Trophoblast cell (in vitro differentiated cells and primary cell): ENCODE data around the gene PLA2G2F.

Experiments
- DNase-seq, 2 donors: peaks; one replicate each; pipeline ENCODE4 v3.0.0-alpha.2; 2016
- H2AFZ ChIP-seq: 2 replicates; pipeline ENCODE4 v1.6.1; 2013; ENCODE audit warnings: low read length, moderate library complexity, mild to moderate bottlenecking; ENCODE audit not compliant: insufficient read depth, poor library complexity
- H2AK5ac ChIP-seq: 2 replicates; pipeline ENCODE4 v1.6.1; 2013; ENCODE audit warnings: mild to moderate bottlenecking, low read length
- H2BK120ac ChIP-seq: 2 replicates; pipeline ENCODE4 v1.6.1; 2013; ENCODE audit warnings: low read length, mild to moderate bottlenecking, moderate library complexity; ENCODE audit not compliant: insufficient read depth, poor library complexity
- H2BK12ac ChIP-seq: 2 replicates; pipeline ENCODE4 v1.6.1; 2013; ENCODE audit warnings: mild to moderate bottlenecking, low read length, moderate library complexity
- H2BK5ac ChIP-seq: 2 replicates; pipeline ENCODE4 v1.6.1; 2013; ENCODE audit warnings: low read length, low read depth, moderate library complexity, mild to moderate bottlenecking; ENCODE audit not compliant: poor library complexity
- H3K14ac ChIP-seq: 2 replicates; pipeline ENCODE4 v1.6.1; 2013; ENCODE audit warnings: mild to moderate bottlenecking, low read length
- H3K18ac ChIP-seq: 2 replicates; pipeline ENCODE4 v1.6.1; 2013; ENCODE audit warnings: mild to moderate bottlenecking, low read length
- H3K23ac ChIP-seq: 2 replicates; pipeline ENCODE4 v1.6.1; 2013; ENCODE audit warnings: low read length
- H3K27ac ChIP-seq: 2 replicates; pipeline ENCODE4 v1.5.1; 2013; ENCODE audit warnings: low read depth, mild to moderate bottlenecking, inconsistent platforms, low read length, moderate library complexity
- H3K27me3 ChIP-seq: 2 replicates; pipeline ENCODE4 v1.6.1; 2013; ENCODE audit warnings: inconsistent platforms, mild to moderate bottlenecking, low read length, moderate library complexity; ENCODE audit not compliant: insufficient read depth
- H3K36me3 ChIP-seq, 2 experiments: 1 replicate in 1 of 2; 2 replicates in 1 of 2; pipeline ENCODE4 v1.6.1; 2013; ENCODE audit warnings: low read length in 2 of 2, mild to moderate bottlenecking in 2 of 2, moderate library complexity in 1 of 2; ENCODE audit not compliant: insufficient read depth in 2 of 2, control insufficient read depth in 1 of 2
- H3K4ac ChIP-seq: 2 replicates; pipeline ENCODE4 v1.6.1; 2013; ENCODE audit warnings: low read depth, mild to moderate bottlenecking, low read length, moderate library complexity
- H3K4me1 ChIP-seq, 2 experiments: 1 replicate in 1 of 2; 2 replicates in 1 of 2; pipeline ENCODE4 v1.6.1; 2013; ENCODE audit warnings: low read length in 2 of 2, mild to moderate bottlenecking in 2 of 2, moderate library complexity in 1 of 2; ENCODE audit not compliant: insufficient read depth in 2 of 2, control insufficient read depth in 1 of 2
- H3K4me2 ChIP-seq: 2 replicates; pipeline ENCODE4 v1.6.1; 2013; ENCODE audit warnings: inconsistent platforms, mild to moderate bottlenecking, low read length, moderate library complexity
- H3K4me3 ChIP-seq: 2 replicates; pipeline ENCODE4 v1.5.1; 2013; ENCODE audit warnings: mild to moderate bottlenecking, low read depth, low read length, inconsistent platforms
- H3K79me1 ChIP-seq: one replicate; pipeline ENCODE4 v1.6.1; 2013; ENCODE audit warnings: low read length
- H3K79me2 ChIP-seq: 2 replicates; pipeline ENCODE4 v1.6.1; 2013; ENCODE audit warnings: low read length, mild to moderate bottlenecking; ENCODE audit not compliant: control insufficient read depth, insufficient read depth, poor library complexity
- H3K9ac ChIP-seq: 2 replicates; pipeline ENCODE4 v1.6.1; 2013; ENCODE audit warnings: mild to moderate bottlenecking, low read length
- H3K9me3 ChIP-seq: 2 replicates; pipeline ENCODE4 v1.6.1; 2013; ENCODE audit warnings: low read depth, mild to moderate bottlenecking, control low read depth, inconsistent platforms, low read length; ENCODE audit not compliant: insufficient read depth
- H4K12ac ChIP-seq: 2 replicates; pipeline ENCODE4 v1.6.1; 2013; ENCODE audit warnings: low read depth, mild to moderate bottlenecking, low read length, moderate library complexity
- H4K8ac ChIP-seq: 2 replicates; pipeline ENCODE4 v1.6.1; 2013; ENCODE audit warnings: low read depth, mild to moderate bottlenecking, low read length, moderate library complexity
- H4K91ac ChIP-seq: one replicate; pipeline ENCODE4 v1.6.1; 2013; ENCODE audit warnings: low read depth, mild to moderate bottlenecking, low read length, moderate library complexity
- WGBS: extraction: QIAGEN DNeasy Blood & Tissue Kit; methylation state at CpG from one replicate; pipeline ENCODE4 v1.1.7; 2013; ENCODE audit warnings: missing lambda C conversion rate; ENCODE audit not compliant: insufficient read length, insufficient coverage; ENCODE audit errors: extremely low coverage; 5-methylcytosine and 5-hydroxymethylcytosine counted together

Gene PLA2G2F

GRCh38 chr1:20139776-20140612, 871 bp downstream of the PLA2G2F start:
- Histone ChIP-seq H4K91ac (no peak overlapping the region), H3K4me1 (peaks cover 7 to 11% of the 10 kb centered on the region in 2 experiments), H2AFZ (no peak overlapping the region), H3K36me3 (no peaks in the 10 kb centered on the region), H3K18ac (no peak overlapping the region), H2AK5ac (no peak overlapping the region), H3K23ac (no peak overlapping the region), H2BK120ac (no peak overlapping the region), H2BK5ac (no peak overlapping the region), H3K79me1 (no peaks in the 10 kb centered on the region), H3K4me2 (no peak overlapping the region), H3K79me2 (no peaks in the 10 kb centered on the region), H3K4me3 (no peak overlapping the region), H3K27me3 (no peaks in the 10 kb centered on the region), H3K27ac (no peak overlapping the region), H3K14ac (no peak overlapping the region), H3K9me3 (no peaks in the 10 kb centered on the region), H4K8ac (no peak overlapping the region), H3K4ac (no peak overlapping the region), H3K9ac (no peak overlapping the region), H2BK12ac (no peak overlapping the region), H4K12ac (no peak overlapping the region)
- DNase-seq, result no peak
- WGBS, result no CpG with 5 or more reads among the region's 13 CpGs

GRCh38 chr1:20141001-20141400, 1.9 kb downstream of the PLA2G2F start:
- Histone ChIP-seq H3K9me3 (no peaks in the 10 kb centered on the region), H3K79me2 (no peaks in the 10 kb centered on the region), H3K14ac (no peak overlapping the region), H3K4ac (no peak overlapping the region), H3K9ac (no peak overlapping the region), H2AK5ac (no peak overlapping the region), H3K27ac (no peak overlapping the region), H4K12ac (no peak overlapping the region), H4K8ac (no peak overlapping the region), H2BK5ac (no peak overlapping the region), H3K23ac (no peak overlapping the region), H3K18ac (no peak overlapping the region), H2BK120ac (no peak overlapping the region), H3K27me3 (no peaks in the 10 kb centered on the region), H3K4me3 (no peak overlapping the region), H3K36me3 (no peaks in the 10 kb centered on the region), H3K4me1 (peaks cover 7 to 11% of the 10 kb centered on the region in 2 experiments), H3K79me1 (no peaks in the 10 kb centered on the region), H4K91ac (no peak overlapping the region), H2BK12ac (no peak overlapping the region), H3K4me2 (no peak overlapping the region), H2AFZ (no peak overlapping the region)
- no peak for DNase-seq
- no CpG with 5 or more reads among the region's 9 CpGs for WGBS

GRCh38 chr1:20141466-20141865, 2.3 kb downstream of the PLA2G2F start:
- Histone ChIP-seq H3K4me1 (peaks cover 7 to 11% of the 10 kb centered on the region in 2 experiments), H4K8ac (no peak overlapping the region), H3K9ac (no peak overlapping the region), H3K14ac (no peak overlapping the region), H3K4me3 (no peak overlapping the region), H3K79me2 (no peaks in the 10 kb centered on the region), H3K36me3 (no peaks in the 10 kb centered on the region), H3K9me3 (no peaks in the 10 kb centered on the region), H2BK12ac (no peak overlapping the region), H3K4ac (no peak overlapping the region), H4K12ac (no peak overlapping the region), H3K27ac (no peak overlapping the region), H3K23ac (no peak overlapping the region), H4K91ac (no peak overlapping the region), H3K79me1 (no peaks in the 10 kb centered on the region), H3K18ac (no peak overlapping the region), H2AFZ (no peak overlapping the region), H3K4me2 (no peak overlapping the region), H3K27me3 (no peaks in the 10 kb centered on the region), H2BK120ac (no peak overlapping the region), H2AK5ac (no peak overlapping the region), H2BK5ac (no peak overlapping the region)
- no peak for DNase-seq
- no CpG with 5 or more reads among the region's 7 CpGs for WGBS

- Histone ChIP-seq H3K4me2 (no peak overlapping the region), H2AFZ (no peak overlapping the region), H3K23ac (no peak overlapping the region), H3K79me1 (no peaks in the 10 kb centered on the region), H2AK5ac (no peak overlapping the region), H3K27ac (no peak overlapping the region), H2BK120ac (no peak overlapping the region), H3K14ac (no peak overlapping the region), H2BK5ac (no peak overlapping the region), H3K79me2 (no peaks in the 10 kb centered on the region), H3K4ac (no peak overlapping the region), H4K8ac (no peak overlapping the region), H3K4me1 (peaks cover 5 to 8% of the 10 kb centered on the region in 2 experiments), H4K12ac (no peak overlapping the region), H3K9ac (no peak overlapping the region), H4K91ac (no peak overlapping the region), H3K36me3 (no peaks in the 10 kb centered on the region), H3K4me3 (no peak overlapping the region), H3K18ac (no peak overlapping the region), H3K9me3 (no peaks in the 10 kb centered on the region), H2BK12ac (no peak overlapping the region), H3K27me3 (no peaks in the 10 kb centered on the region)
- no peak for DNase-seq
- no CpG with 5 or more reads among the region's 13 CpGs for WGBS
These were observed 3.0 kb downstream of the PLA2G2F start for GRCh38 chr1:20142001-20142710.
